ENCODE measurements around the gene PRDM16.

DNA sequence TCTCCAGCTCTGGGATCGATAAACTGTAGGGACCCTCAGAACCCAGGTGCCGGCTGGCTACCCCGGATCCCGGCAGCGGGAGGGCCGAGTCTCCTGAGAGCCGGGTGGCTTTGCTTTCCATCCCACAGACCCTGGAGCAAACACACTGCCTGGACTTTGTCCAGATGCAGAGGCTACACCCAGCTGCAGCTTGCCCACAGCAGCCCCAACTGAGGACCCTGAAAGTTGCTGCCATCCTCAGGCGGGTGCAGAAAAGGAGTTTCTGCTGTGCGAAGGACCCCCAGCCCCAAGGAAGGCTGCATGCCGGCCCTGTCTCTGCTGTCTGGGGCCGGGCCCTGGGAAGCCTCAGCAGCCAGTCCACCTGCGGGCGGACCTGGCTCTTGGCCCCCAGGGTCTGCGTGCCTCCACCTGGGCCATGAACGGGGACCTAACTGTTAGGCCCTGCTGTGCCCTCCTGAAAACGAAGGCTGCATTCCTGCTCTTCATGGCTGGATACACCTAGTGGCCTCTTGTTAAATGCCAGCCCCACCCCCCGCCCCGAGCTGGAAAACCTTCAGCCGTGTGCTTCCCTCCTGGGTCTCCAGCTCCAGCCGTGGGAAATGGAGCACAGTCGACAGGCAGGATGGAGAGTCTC, 287.9 kb downstream of the PRDM16 start:
- TF ChIP-seq, protein P1, sequence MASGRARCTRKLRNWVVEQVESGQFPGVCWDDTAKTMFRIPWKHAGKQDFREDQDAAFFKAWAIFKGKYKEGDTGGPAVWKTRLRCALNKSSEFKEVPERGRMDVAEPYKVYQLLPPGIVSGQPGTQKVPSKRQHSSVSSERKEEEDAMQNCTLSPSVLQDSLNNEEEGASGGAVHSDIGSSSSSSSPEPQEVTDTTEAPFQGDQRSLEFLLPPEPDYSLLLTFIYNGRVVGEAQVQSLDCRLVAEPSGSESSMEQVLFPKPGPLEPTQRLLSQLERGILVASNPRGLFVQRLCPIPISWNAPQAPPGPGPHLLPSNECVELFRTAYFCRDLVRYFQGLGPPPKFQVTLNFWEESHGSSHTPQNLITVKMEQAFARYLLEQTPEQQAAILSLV (CRISPR knock-in tag; IDR thresholded peaks at IDR 0.05; ENCODE audit: borderline replicate concordance) = no peak
- TF ChIP-seq TEAD2 (CRISPR knock-in tag; IDR thresholded peaks at IDR 0.05) = no peak
